Measurements from ENCODE around the gene IRS1. TPM values are rescaled to one million over a fixed set of nuclear protein-coding genes. Genes with fewer than 3 reads are reported as not detected.
A peak's percentile ranks its signal among the peaks of the same experiment; 100 is the strongest.

IRS1 gene
- total RNA-seq, 1 donor from 2014 or later, result 11.3 TPM

GRCh38 chr2:226791487-226792081, 8.0 kb downstream of the IRS1 start:
- no peaks in the 10 kb centered on the region for H3K36me3 ChIP-seq
- peaks cover 56% of the 10 kb centered on the region for H3K4me1 ChIP-seq
- intact Hi-C loops (cut with DNase I), result no loop called here
- DNase-seq (peak; percentile 94), ATAC-seq (peak; percentile 99)
- TF ChIP-seq CTCF (IDR thresholded peaks at IDR 0.05), result peak; percentile 36
- H3K4me3 ChIP-seq, result peak overlapping the region; percentile 77
- peak overlapping the region; percentile 90 for H3K27ac ChIP-seq
- H3K27me3 ChIP-seq (ENCODE audit: low read depth), result no peaks in the 10 kb centered on the region
- H3K9me3 ChIP-seq, result no peaks in the 10 kb centered on the region

- DNase-seq (peak; percentile 64), ATAC-seq (peak; percentile 68 to 73)
- intact Hi-C loops (cut with DNase I), result no loop called here
- Histone ChIP-seq H3K27me3 (ENCODE audit: low read depth) (no peaks in the 10 kb centered on the region), H3K9me3 (no peaks in the 10 kb centered on the region), H3K4me3 (peak overlapping the region; percentile 77), H3K36me3 (no peaks in the 10 kb centered on the region), H3K4me1 (peaks cover 51% of the 10 kb centered on the region), H3K27ac (peak overlapping the region; percentile 90)
- no peak for TF ChIP-seq CTCF (IDR thresholded peaks at IDR 0.05)
These were observed 8.5 kb downstream of the IRS1 start for GRCh38 chr2:226791056-226791486.

GRCh38 chr2:226790431-226790830, 9.2 kb downstream of the IRS1 start:
- no peak for TF ChIP-seq CTCF (IDR thresholded peaks at IDR 0.05)
- DNase-seq (no peak), ATAC-seq (no peak)
- no peaks in the 10 kb centered on the region for H3K36me3 ChIP-seq
- peak overlapping the region; percentile 90 for H3K27ac ChIP-seq
- no peaks in the 10 kb centered on the region for H3K27me3 ChIP-seq (ENCODE audit: low read depth)
- peaks cover 47% of the 10 kb centered on the region for H3K4me1 ChIP-seq
- no peaks in the 10 kb centered on the region for H3K9me3 ChIP-seq
- intact Hi-C loops (cut with DNase I), result no loop called here
- H3K4me3 ChIP-seq, result peak overlapping the region; percentile 77

DNA sequence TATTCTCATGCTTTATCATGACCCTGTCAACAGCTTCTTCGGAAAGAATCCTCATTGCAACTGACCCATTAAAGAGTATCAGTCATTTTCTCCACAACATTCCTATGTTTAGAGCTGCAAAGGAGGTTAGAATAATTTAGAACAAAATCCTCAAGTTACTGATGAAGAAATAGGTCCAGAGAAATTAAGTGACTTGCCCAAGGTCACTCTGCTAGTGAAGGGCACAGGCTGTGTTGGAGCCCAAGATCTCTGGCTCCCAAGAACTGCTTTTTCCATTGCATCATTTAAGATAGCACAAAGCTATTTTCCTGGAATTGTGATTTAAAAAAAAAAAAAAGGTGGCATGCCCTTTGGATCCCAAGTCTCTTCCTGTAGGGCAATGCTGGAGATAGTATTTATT, 9.6 kb downstream of the IRS1 start:
- DNase-seq, result no peak
- Histone ChIP-seq H3K27me3 (ENCODE audit: low read depth) (no peaks in the 10 kb centered on the region), H3K36me3 (no peaks in the 10 kb centered on the region), H3K4me3 (no peak overlapping the region), H3K4me1 (peaks cover 43% of the 10 kb centered on the region), H3K27ac (peak overlapping the region; percentile 90), H3K9me3 (no peaks in the 10 kb centered on the region)
- intact Hi-C loops (cut with DNase I), result no loop called here
- TF ChIP-seq CTCF (IDR thresholded peaks at IDR 0.05), result no peak
- no peak for ATAC-seq

GRCh38 chr2:226788881-226789490, 10.6 kb downstream of the IRS1 start:
- Histone ChIP-seq H3K27me3 (ENCODE audit: low read depth) (no peaks in the 10 kb centered on the region), H3K27ac (no peak overlapping the region), H3K4me3 (no peak overlapping the region), H3K36me3 (no peaks in the 10 kb centered on the region), H3K9me3 (no peaks in the 10 kb centered on the region), H3K4me1 (peaks cover 38% of the 10 kb centered on the region)
- intact Hi-C loops (cut with DNase I), result no loop called here
- TF ChIP-seq CTCF (IDR thresholded peaks at IDR 0.05), result no peak
- DNase-seq (no peak), ATAC-seq (no peak)
